Gastrocnemius medialis (tissue), 4 donors: ENCODE data around the gene AMELX.

Source experiments
- CTCF ChIP-seq, 5 experiments: fragments of 450-650 bp in 3 of 5; fragments of 200-600 bp in 2 of 5; sonication (generic) in 2 of 5; IDR thresholded peaks in 4 of 5; conservative IDR thresholded peaks in 1 of 5; 1 replicate in 4 of 5; 2 replicates in 1 of 5; pipeline ENCODE4 v1.5.1; 2016 to 2019; ENCODE audit warnings: antibody characterized with exemption in 5 of 5, mild to moderate bottlenecking in 3 of 5, moderate library complexity in 3 of 5
- POLR2A ChIP-seq, 2 donors: fragments of 450-650 bp; IDR thresholded peaks; one replicate each; pipeline ENCODE4 v1.6.1; 2017; ENCODE audit warnings: antibody characterized with exemption in 2 of 2, mild to moderate bottlenecking in 2 of 2, moderate library complexity in 2 of 2

GRCh38 chrX:11265352-11265751 lies 27.9 kb upstream of the AMELX start:
- no peak for TF ChIP-seq POLR2A (IDR thresholded peaks at IDR 0.05)
- TF ChIP-seq CTCF (IDR thresholded peaks at IDR 0.05 in 4 of 5, conservative IDR thresholded peaks at IDR 0.05 in 1 of 5) = no peak
